GM18526 (cell line): ENCODE measurements around the gene ARID3C.

ENCODE experiments used
- POLR2A ChIP-seq: IDR thresholded peaks from 3 replicates; pipeline ENCODE4 v1.6.1; 2011; ENCODE audit not compliant: insufficient read length; ENCODE audit errors: extremely low read depth

Gene ARID3C

GRCh38 chr9:34579104-34579807 is 49.6 kb downstream of the ARID3C start:
- no peak for TF ChIP-seq POLR2A

- TF ChIP-seq POLR2A: no peak
Measured at GRCh38 chr9:34578241-34579103, 50.4 kb downstream of the ARID3C start.

GRCh38 chr9:34577400-34578240 is 51.2 kb downstream of the ARID3C start:
- no peak for TF ChIP-seq POLR2A

GRCh38 chr9:34576597-34577399 is 52.1 kb downstream of the ARID3C start:
- no peak for TF ChIP-seq POLR2A

GRCh38 chr9:34575862-34576596 is 52.8 kb downstream of the ARID3C start:
- no peak for TF ChIP-seq POLR2A

GRCh38 chr9:34575241-34575640 is 53.6 kb downstream of the ARID3C start:
- no peak for TF ChIP-seq POLR2A

- TF ChIP-seq POLR2A: no peak
Measured at GRCh38 chr9:34574571-34574970, 54.3 kb downstream of the ARID3C start.

- TF ChIP-seq POLR2A: no peak
Measured at GRCh38 chr9:34573599-34574325, 55.1 kb downstream of the ARID3C start.

- no peak for TF ChIP-seq POLR2A
Measured at GRCh38 chr9:34572628-34573027, 56.2 kb downstream of the ARID3C start.

GRCh38 chr9:34572092-34572491 is 56.8 kb downstream of the ARID3C start:
- no peak for TF ChIP-seq POLR2A

- TF ChIP-seq POLR2A: no peak
Measured at GRCh38 chr9:34571481-34571810, 57.4 kb downstream of the ARID3C start.
